Uterus (tissue), 4 donors: ENCODE measurements around the gene CECR2. TPM values are rescaled to one million over a fixed set of nuclear protein-coding genes. Genes with fewer than 3 reads are reported as not detected.

Experiments
- DNase-seq, 2 donors: peaks; one replicate each; pipeline ENCODE4 v3.0.0-alpha.2; 2019 to 2020
- H3K27ac ChIP-seq, 2 donors: fragments of 200-600 bp; sonication (generic); 1 replicate in 1 of 2; 2 replicates in 1 of 2; pipeline ENCODE4 v1.5.1; 2016 to 2018
- H3K27me3 ChIP-seq, 2 donors: fragments of 200-600 bp; sonication (generic); one replicate each; pipeline ENCODE4 v1.5.1; 2018 to 2019; ENCODE audit warnings: control low read depth in 1 of 2
- H3K36me3 ChIP-seq, 2 donors: fragments of 200-600 bp; sonication (generic); one replicate each; pipeline ENCODE4 v1.5.1; 2019; ENCODE audit warnings: control low read depth in 1 of 2
- H3K4me1 ChIP-seq, 2 donors: fragments of 200-600 bp; sonication (generic); one replicate each; pipeline ENCODE4 v1.5.1; 2018 to 2019; ENCODE audit warnings: control low read depth in 1 of 2
- H3K4me3 ChIP-seq, 2 donors: fragments of 200-600 bp; sonication (generic); 1 replicate in 1 of 2; 2 replicates in 1 of 2; pipeline ENCODE4 v1.5.1; 2018 to 2019; ENCODE audit warnings: mild to moderate bottlenecking in 1 of 2
- H3K9me3 ChIP-seq, 2 donors: fragments of 200-600 bp; sonication (generic); one replicate each; pipeline ENCODE4 v1.5.1; 2019; ENCODE audit warnings: control low read depth in 1 of 2
- POLR2A ChIP-seq, 2 donors: fragments of 450-650 bp; IDR thresholded peaks; one replicate each; pipeline ENCODE4 v1.6.1; 2016; ENCODE audit warnings: antibody characterized with exemption in 2 of 2, mild to moderate bottlenecking in 1 of 2, moderate library complexity in 1 of 2
- intact Hi-C: fragments of 100-400 bp; cut with DNase I; formaldehyde crosslinking; loops from one replicate; pipeline ENCODE4 v1.15.1; 2023; ENCODE audit warnings: low total_unique reads
- small RNA-seq: library from RNA; depleted of rRNA; stranded (forward); fragments of <200 nt; gene quantifications from one replicate; pipeline ENCODE3, GENCODE V24; 2016
- total RNA-seq, 4 donors: library from RNA; depleted of rRNA in 3 of 4; stranded (reverse); fragments of >200 nt in 3 of 4; gene quantifications; one replicate each; pipeline versions ENCODE4 v1.1.0 to v1.2.4, GENCODE V29; 2014 to 2023
- TF ChIP-seq, protein P1 (sequence below), 4 experiments: fragments of 200-600 bp in 2 of 4; fragments of 450-650 bp in 2 of 4; sonication (generic) in 2 of 4; IDR thresholded peaks; one replicate each; pipeline ENCODE4 v1.5.1; 2016 to 2019; ENCODE audit warnings: antibody characterized with exemption in 4 of 4, mild to moderate bottlenecking in 2 of 4, moderate library complexity in 1 of 4
- donor health status: DM: yes; HTN: yes; CAD: no.

The CECR2 gene
- total RNA-seq, 4 donors from 2014 or later: under 0.01 to 6.3 (median 3.8) TPM

DNA sequence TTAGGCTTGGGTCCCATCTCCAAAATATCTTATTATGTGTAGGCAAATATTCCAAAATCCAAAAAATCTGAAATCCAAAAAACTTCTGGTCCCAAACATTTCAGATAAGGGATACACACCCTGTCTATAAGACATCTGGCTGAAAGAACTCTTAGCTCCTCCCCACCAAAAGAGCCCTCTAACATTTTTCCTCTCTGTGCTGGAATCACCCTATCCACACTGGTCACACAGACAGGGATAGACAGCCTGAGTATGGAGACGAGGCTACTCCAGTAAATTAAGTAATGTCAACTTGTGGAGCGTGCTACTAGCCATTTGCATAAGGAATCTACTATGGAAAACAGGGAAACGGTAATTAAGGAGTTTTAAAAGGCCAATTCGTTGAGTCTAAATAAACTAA, 234.4 kb downstream of the CECR2 start:
- no peaks in the 10 kb centered on the region for H3K27me3 ChIP-seq
- DNase-seq: no peak
- intact Hi-C loops: no loop called here
- peaks cover 0 to 5% of the 10 kb centered on the region in 2 donors for H3K4me1 ChIP-seq
- no peak overlapping the region for H3K27ac ChIP-seq
- TF ChIP-seq, protein P1, sequence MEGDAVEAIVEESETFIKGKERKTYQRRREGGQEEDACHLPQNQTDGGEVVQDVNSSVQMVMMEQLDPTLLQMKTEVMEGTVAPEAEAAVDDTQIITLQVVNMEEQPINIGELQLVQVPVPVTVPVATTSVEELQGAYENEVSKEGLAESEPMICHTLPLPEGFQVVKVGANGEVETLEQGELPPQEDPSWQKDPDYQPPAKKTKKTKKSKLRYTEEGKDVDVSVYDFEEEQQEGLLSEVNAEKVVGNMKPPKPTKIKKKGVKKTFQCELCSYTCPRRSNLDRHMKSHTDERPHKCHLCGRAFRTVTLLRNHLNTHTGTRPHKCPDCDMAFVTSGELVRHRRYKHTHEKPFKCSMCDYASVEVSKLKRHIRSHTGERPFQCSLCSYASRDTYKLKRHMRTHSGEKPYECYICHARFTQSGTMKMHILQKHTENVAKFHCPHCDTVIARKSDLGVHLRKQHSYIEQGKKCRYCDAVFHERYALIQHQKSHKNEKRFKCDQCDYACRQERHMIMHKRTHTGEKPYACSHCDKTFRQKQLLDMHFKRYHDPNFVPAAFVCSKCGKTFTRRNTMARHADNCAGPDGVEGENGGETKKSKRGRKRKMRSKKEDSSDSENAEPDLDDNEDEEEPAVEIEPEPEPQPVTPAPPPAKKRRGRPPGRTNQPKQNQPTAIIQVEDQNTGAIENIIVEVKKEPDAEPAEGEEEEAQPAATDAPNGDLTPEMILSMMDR (IDR thresholded peaks at IDR 0.05): no peak
- no peak for TF ChIP-seq POLR2A (IDR thresholded peaks at IDR 0.05)
- H3K36me3 ChIP-seq: no peaks in the 10 kb centered on the region
- H3K9me3 ChIP-seq: no peaks in the 10 kb centered on the region
- H3K4me3 ChIP-seq: no peak overlapping the region

DNA sequence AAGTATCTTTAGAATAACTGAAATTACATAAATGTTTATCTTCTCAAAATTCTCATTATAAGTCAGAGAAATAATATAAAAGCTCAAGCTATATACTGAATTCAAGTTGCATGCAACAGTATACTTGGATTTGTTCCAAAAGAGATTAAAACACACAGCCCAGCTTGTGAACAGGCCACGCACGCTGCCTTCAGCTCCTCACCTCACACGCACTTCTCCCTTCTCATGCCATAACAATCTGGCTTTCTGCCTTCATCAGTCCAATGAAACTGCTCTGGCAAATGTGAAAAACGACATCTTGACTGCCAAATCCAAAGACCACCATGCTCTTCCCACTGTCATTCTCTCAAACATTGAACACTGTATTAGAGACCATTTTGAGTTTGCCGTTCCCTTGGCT, 237.2 kb downstream of the CECR2 start:
- TF ChIP-seq POLR2A (IDR thresholded peaks at IDR 0.05): no peak
- TF ChIP-seq, protein P1 (IDR thresholded peaks at IDR 0.05): no peak
- Histone ChIP-seq H3K36me3 (no peaks in the 10 kb centered on the region), H3K4me3 (no peak overlapping the region), H3K27me3 (no peaks in the 10 kb centered on the region), H3K27ac (no peak overlapping the region), H3K9me3 (no peaks in the 10 kb centered on the region), H3K4me1 (no peaks in the 10 kb centered on the region)
- no peak for DNase-seq
- intact Hi-C loops: no loop called here

Small RNA genes lying within 50 kb of the gene (small RNA-seq; reads per million reads assigned to genes)
- gene CECR9: not detected
- gene RN7SL843P: not detected

Other genes starting within 250 kb of the CECR2 start
- gene TMEM121B, start 248.1 kb upstream of the CECR2 start, total RNA-seq: under 1 TPM in 3 of 4 donors, not detected in 1; 0.26 to 0.49 (median 0.35) TPM
- 10 to 100 TPM in 3 of 4 donors, 1 to 10 TPM in 1; 7.4 to 43.0 (median 28.9) TPM for gene HDHD5, start 210.2 kb upstream of the CECR2 start, total RNA-seq
- gene ADA2, start 150.0 kb upstream of the CECR2 start, total RNA-seq: 10 to 100 TPM in 2 of 4 donors, 1 to 10 TPM in 1, under 1 TPM in 1; 0.29 to 14.3 (median 8.2) TPM
- gene SLC25A18, start 194.0 kb downstream of the CECR2 start, total RNA-seq: 10 to 100 TPM in 1 of 4 donors, 1 to 10 TPM in 1, not detected in 2; 6.2 to 11.7 TPM